Measurements from ENCODE around the gene FOXC2. TPM values are rescaled to one million over a fixed set of nuclear protein-coding genes. Genes with fewer than 3 reads are reported as not detected.
"Not testable (repeated sequence)": the region's sequence is repeated elsewhere in the genome, so short reads cannot be mapped to it uniquely, and the experiment has no call there.

FOXC2 gene
- total RNA-seq, 8 experiments from 2014 or later = 0.05 to 2.8 (median 0.19) TPM; not detected in 2

GRCh38 chr16:86579268-86580062 is 12.8 kb downstream of the FOXC2 start:
- H3K4me1 ChIP-seq (replicated peaks in 1 of 2) = peaks cover 0 to 15% of the 10 kb centered on the region in 2 donors
- H3K27ac ChIP-seq = no peak overlapping the region
- in situ Hi-C loops (cut with MboI; ENCODE audit: low pct_unique_long_range_greater_than_20kb in 2 of 9, low sequenced_read_pairs in 9 of 9, unreplicated experiment in 9 of 9) = loop anchor here in 2 of 9 experiments (25.0 kb wide), 2 partner anchors 183 to 233 kb away; no protein-coding TSS in a partner anchor
- H3K4me3 ChIP-seq = peak overlapping the region in 2 of 5 donors; percentile 17 to 20
- 2 to 31% (median 25%) methylated on average over 3 to 24 of the region's 69 CpGs; no CpG with 5 or more reads in 4 of the 10 experiments for WGBS, 10 experiments
- peak in 2 of 8 experiments; percentile 1 to 8 for ATAC-seq (replicated peaks in 6 of 8)

- Histone ChIP-seq H3K4me1 (replicated peaks in 1 of 2) (peaks cover 0 to 15% of the 10 kb centered on the region in 2 donors), H3K4me3 (no peak overlapping the region), H3K27ac (no peak overlapping the region)
- ATAC-seq (replicated peaks in 6 of 8) = no peak
- WGBS, 10 experiments = 15 to 81% (median 66%) methylated on average over 1 to 15 of the region's 19 CpGs
- in situ Hi-C loops (cut with MboI; ENCODE audit: low pct_unique_long_range_greater_than_20kb in 2 of 9, low sequenced_read_pairs in 9 of 9, unreplicated experiment in 9 of 9) = loop anchor here in 2 of 9 experiments (25.0 kb wide), 2 partner anchors 182 to 232 kb away; no protein-coding TSS in a partner anchor
These were observed 13.6 kb downstream of the FOXC2 start for GRCh38 chr16:86580063-86580790.

- WGBS, 10 experiments = 50 to 86% (median 80%) methylated on average over 1 to 4 of the region's 9 CpGs; no CpG with 5 or more reads in 3 of the 10 experiments
- Histone ChIP-seq H3K27ac (no peak overlapping the region), H3K4me1 (replicated peaks in 1 of 2) (peaks cover 0 to 12% of the 10 kb centered on the region in 2 donors), H3K4me3 (no peak overlapping the region)
- no peak for ATAC-seq (replicated peaks in 6 of 8)
- in situ Hi-C loops (cut with MboI; ENCODE audit: low pct_unique_long_range_greater_than_20kb in 2 of 9, low sequenced_read_pairs in 9 of 9, unreplicated experiment in 9 of 9) = loop anchor here in 2 of 9 experiments (25.0 kb wide), 2 partner anchors 182 to 232 kb away; no protein-coding TSS in a partner anchor
These were observed 14.2 kb downstream of the FOXC2 start for GRCh38 chr16:86580791-86581170.

- in situ Hi-C loops (cut with MboI; ENCODE audit: low pct_unique_long_range_greater_than_20kb in 2 of 9, low sequenced_read_pairs in 9 of 9, unreplicated experiment in 9 of 9) = loop anchor here in 2 of 9 experiments (25.0 kb wide), 2 partner anchors 181 to 231 kb away; no protein-coding TSS in a partner anchor
- no peak overlapping the region for H3K27ac ChIP-seq
- no peak for ATAC-seq (replicated peaks in 6 of 8)
- H3K4me3 ChIP-seq = no peak overlapping the region
- peaks cover 0 to 12% of the 10 kb centered on the region in 2 donors for H3K4me1 ChIP-seq (replicated peaks in 1 of 2)
- 50 to 100% (median 75%) methylated on average over 1 to 4 of the region's 4 CpGs; no CpG with 5 or more reads in 2 of the 10 experiments for WGBS, 10 experiments
These were observed 14.8 kb downstream of the FOXC2 start for GRCh38 chr16:86581458-86581857.

GRCh38 chr16:86584071-86584685 is 17.5 kb downstream of the FOXC2 start:
- H3K4me3 ChIP-seq = no peak overlapping the region
- in situ Hi-C loops (cut with MboI; ENCODE audit: low pct_unique_long_range_greater_than_20kb in 2 of 9, low sequenced_read_pairs in 9 of 9, unreplicated experiment in 9 of 9) = loop anchor here in 2 of 9 experiments (25.0 kb wide), 2 partner anchors 178 to 228 kb away; no protein-coding TSS in a partner anchor
- H3K4me1 ChIP-seq (replicated peaks in 1 of 2) = no peaks in the 10 kb centered on the region
- 0 to 100% (median 83%) methylated on average over 1 to 2 of the region's 6 CpGs; no CpG with 5 or more reads in 3 of the 10 experiments for WGBS, 10 experiments
- peak in 1 of 8 experiments; percentile 44 for ATAC-seq (replicated peaks in 6 of 8)
- no peak overlapping the region for H3K27ac ChIP-seq

- ATAC-seq (replicated peaks in 6 of 8) = no peak
- in situ Hi-C loops (cut with MboI; ENCODE audit: low pct_unique_long_range_greater_than_20kb in 2 of 9, low sequenced_read_pairs in 9 of 9, unreplicated experiment in 9 of 9) = loop anchor here in 2 of 9 experiments (25.0 kb wide), 2 partner anchors 177 to 227 kb away; no protein-coding TSS in a partner anchor
- H3K4me1 ChIP-seq (replicated peaks in 1 of 2) = no peaks in the 10 kb centered on the region
- no peak overlapping the region for H3K27ac ChIP-seq
- 26 to 100% (median 78%) methylated on average over 1 to 10 of the region's 12 CpGs for WGBS, 10 experiments
- no peak overlapping the region for H3K4me3 ChIP-seq
These were observed 18.4 kb downstream of the FOXC2 start for GRCh38 chr16:86584726-86585721.

- ATAC-seq (replicated peaks in 6 of 8) = peak in 3 of 8 experiments; percentile 75 to 95 (median 91)
- Histone ChIP-seq H3K4me1 (replicated peaks in 1 of 2) (no peaks in the 10 kb centered on the region), H3K4me3 (no peak overlapping the region), H3K27ac (no peak overlapping the region)
- in situ Hi-C loops (cut with MboI; ENCODE audit: low pct_unique_long_range_greater_than_20kb in 2 of 9, low sequenced_read_pairs in 9 of 9, unreplicated experiment in 9 of 9) = loop anchor here in 2 of 9 experiments (25.0 kb wide), 2 partner anchors 176 to 226 kb away; no protein-coding TSS in a partner anchor
- WGBS, 10 experiments = 0 to 94% (median 52%) methylated on average over 1 to 10 of the region's 10 CpGs; no CpG with 5 or more reads in 1 of the 10 experiments
These were observed 19.4 kb downstream of the FOXC2 start for GRCh38 chr16:86585821-86586611.

- in situ Hi-C loops (cut with MboI; ENCODE audit: low pct_unique_long_range_greater_than_20kb in 2 of 9, low sequenced_read_pairs in 9 of 9, unreplicated experiment in 9 of 9) = loop anchor here in 2 of 9 experiments (25.0 kb wide), 2 partner anchors 175 to 225 kb away; no protein-coding TSS in a partner anchor
- 72 to 100% (median 89%) methylated on average over 1 to 3 of the region's 3 CpGs; no CpG with 5 or more reads in 2 of the 10 experiments for WGBS, 10 experiments
- Histone ChIP-seq H3K4me3 (no peak overlapping the region), H3K4me1 (replicated peaks in 1 of 2) (no peaks in the 10 kb centered on the region), H3K27ac (no peak overlapping the region)
- no peak for ATAC-seq (replicated peaks in 6 of 8)
These were observed 20.9 kb downstream of the FOXC2 start for GRCh38 chr16:86587487-86587886.

GRCh38 chr16:86587955-86588354 is 21.3 kb downstream of the FOXC2 start:
- WGBS, 10 experiments = 50 to 98% (median 81%) methylated on average over 1 to 3 of the region's 3 CpGs
- not testable (repeated sequence) for ATAC-seq (replicated peaks in 6 of 8)
- in situ Hi-C loops (cut with MboI; ENCODE audit: low pct_unique_long_range_greater_than_20kb in 2 of 9, low sequenced_read_pairs in 9 of 9, unreplicated experiment in 9 of 9) = loop anchor here in 2 of 9 experiments (25.0 kb wide), 2 partner anchors 174 to 224 kb away; no protein-coding TSS in a partner anchor

GRCh38 chr16:86590501-86591144 is 24.0 kb downstream of the FOXC2 start:
- peak in 3 of 8 experiments; percentile 12 to 53 (median 32) for ATAC-seq (replicated peaks in 6 of 8)
- WGBS, 10 experiments = 44 to 100% (median 75%) methylated on average over 1 to 4 of the region's 4 CpGs; no CpG with 5 or more reads in 3 of the 10 experiments
- H3K27ac ChIP-seq = no peak overlapping the region
- H3K4me1 ChIP-seq (replicated peaks in 1 of 2) = peaks cover 0 to 2% of the 10 kb centered on the region in 2 donors
- in situ Hi-C loops (cut with MboI; ENCODE audit: low pct_unique_long_range_greater_than_20kb in 2 of 9, low sequenced_read_pairs in 9 of 9, unreplicated experiment in 9 of 9) = loop anchor here in 2 of 9 experiments (25.0 kb wide), 2 partner anchors 172 to 222 kb away; no protein-coding TSS in a partner anchor
- no peak overlapping the region for H3K4me3 ChIP-seq

More at GRCh38 chr16:86587955-86588354, 21.3 kb downstream of the FOXC2 start:
- not testable (repeated sequence) for H3K27ac ChIP-seq; H3K4me1 ChIP-seq (replicated peaks in 1 of 2); H3K4me3 ChIP-seq
